HUDEP-2 (cell line): ENCODE results near the gene TMEM235.
A peak's percentile ranks its signal among the peaks of the same experiment; 100 is the strongest.
"Not testable (repeated sequence)": the region's sequence is repeated elsewhere in the genome, so short reads cannot be mapped to it uniquely, and the experiment has no call there.

Experiments used
- DNase-seq, 76 experiments: peaks; one replicate each; lab custom pipeline; 2025; ENCODE audit not compliant: unreplicated experiment in 76 of 76; lab: John Stamatoyannopoulos, UW

TMEM235 gene

DNA sequence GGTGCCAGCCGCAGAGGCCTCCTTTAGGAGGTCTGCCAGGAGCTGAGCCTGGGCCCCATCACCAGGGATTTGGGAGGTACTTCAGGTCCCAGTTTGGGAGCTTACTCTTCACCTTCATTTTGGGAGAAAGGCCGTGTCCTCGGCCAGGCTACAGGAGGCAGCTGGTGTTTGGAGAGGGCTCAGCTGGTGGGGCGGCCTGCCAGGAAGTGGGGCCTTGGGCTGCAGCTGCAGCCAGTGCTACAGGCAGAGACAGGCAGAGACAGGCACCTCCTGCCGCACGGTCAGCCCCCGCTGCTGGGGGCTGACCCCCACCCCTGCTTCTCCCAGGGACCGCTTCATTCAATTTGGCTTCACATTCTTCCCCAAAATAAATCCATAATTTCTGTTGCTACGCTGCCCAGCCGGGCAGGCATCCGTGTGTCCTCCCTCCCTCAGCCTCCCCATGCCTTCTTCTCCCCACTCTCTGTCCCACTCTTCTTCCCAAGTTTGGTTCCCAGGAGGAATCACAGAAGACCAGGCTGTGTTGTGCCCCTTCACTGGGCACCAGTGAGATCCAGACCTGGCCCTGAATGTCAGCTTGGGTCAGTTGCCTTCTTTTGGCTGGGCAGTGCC is 6.1 kb downstream of the TMEM235 start:
- no peak for DNase-seq

GRCh38 chr17:78238823-78239488 is 7.5 kb downstream of the TMEM235 start:
- no peak for DNase-seq

- DNase-seq: peak in 38 of 76 experiments; percentile 6 to 62 (median 25)
Measured at GRCh38 chr17:78239489-78239931, 8.1 kb downstream of the TMEM235 start.

DNA sequence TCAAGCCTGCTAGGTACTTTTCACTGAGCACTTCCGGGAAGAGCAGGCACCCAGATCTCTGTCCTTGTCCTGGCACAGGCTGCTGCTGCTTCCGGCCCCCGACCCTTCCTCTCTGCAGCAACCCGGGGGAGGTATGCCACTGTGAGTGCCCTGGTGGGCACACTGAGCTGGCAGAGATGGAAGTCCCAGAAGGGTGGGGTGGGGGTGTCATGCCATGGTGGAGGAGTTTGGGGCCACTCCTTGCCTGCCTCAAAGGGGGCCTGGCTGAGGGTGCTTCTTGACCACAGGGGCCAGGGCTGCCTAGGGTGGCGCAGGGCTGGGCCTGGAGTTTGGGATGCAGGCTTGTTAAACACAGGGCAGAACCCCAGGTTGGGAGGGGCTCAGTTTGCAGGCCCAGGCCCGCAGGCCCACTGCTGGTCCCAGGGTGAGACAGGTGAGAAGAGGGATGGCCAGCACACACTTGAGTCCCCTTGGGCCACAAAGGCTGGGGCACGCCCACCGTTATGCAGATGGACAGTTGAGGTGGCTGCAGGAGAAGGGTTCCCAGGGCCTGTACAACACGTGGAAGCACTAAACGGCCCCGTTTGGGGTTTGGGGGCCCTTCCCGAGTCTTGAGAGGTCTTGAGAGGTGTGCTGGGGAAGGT is 8.7 kb downstream of the TMEM235 start:
- no peak for DNase-seq

DNA sequence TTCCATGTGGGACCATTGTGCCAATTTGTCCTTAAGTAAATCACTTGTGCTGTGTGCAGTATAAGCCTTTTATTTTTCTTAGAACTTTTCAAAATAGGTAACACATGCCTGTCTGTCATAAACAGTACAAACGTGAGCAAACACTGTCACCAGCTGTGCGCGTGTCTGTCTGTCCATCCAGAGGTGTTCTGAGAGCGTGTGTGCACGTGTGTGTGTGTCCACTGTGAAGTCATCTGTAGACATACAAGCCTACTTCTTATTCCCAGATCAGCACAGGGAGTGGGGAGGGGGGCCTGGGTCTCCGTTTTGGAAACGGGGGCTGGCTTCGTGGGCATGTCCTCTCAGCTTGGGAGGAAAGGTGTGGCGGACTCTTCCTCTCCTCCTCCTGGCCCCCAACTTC is 9.4 kb downstream of the TMEM235 start:
- DNase-seq: no peak

DNA sequence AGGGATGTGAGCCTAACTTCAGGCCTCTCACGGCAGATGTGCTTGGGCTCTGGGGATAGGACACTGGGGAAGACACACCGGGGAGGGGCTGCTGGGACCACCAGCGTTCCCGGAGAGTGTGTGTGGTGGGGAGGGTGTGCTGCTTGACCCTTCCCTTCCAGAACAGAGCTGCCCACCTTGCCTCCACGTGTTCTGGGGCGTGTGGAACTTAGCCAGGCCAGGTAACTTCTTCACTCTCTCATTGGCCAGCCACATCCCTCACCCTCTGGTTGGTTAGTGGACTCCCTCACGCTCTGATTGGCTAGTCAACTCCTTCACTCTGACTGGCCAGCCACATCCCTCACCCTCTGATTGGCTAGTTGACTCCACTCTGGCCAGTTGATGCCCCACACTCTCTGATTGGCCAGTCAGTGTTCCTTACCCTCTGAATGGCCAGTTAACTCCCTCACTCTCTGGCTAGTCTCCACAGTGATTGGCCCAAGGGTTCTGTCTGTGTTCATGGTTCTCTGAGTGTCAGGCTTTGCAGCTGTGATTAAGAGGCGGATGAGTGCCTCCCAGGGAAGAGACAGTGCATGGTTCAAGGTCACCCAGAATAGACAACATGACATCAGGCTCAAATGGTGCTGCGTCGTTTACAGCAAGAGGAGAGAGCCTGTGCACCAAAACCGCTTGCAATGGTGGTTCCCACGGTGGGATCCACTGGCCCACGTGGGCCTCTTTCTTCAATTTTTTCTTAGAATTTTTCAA is 10.0 kb downstream of the TMEM235 start:
- peak in 11 of 76 experiments; percentile 3 to 50 (median 19) for DNase-seq

- no peak for DNase-seq
Measured at GRCh38 chr17:78242024-78242742, 10.8 kb downstream of the TMEM235 start.

DNA sequence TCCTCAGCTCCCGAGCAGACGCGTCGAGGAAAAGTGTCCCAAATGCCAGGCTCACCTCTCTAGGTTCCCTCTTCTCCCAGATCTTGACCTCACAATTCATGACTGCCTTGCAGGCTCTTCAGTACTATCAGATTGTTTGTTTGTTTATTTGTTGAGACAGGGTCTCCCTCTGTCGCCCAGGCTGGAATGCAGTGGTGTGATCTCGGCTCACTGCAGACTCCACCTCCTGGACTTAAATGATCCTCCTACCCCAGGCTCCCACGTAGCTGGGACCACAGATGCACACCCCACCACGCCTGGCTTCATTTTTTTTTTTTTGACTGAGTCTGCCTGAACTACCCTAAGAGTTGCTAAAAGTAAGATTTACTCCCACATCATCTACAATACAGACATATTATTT is 15.9 kb downstream of the TMEM235 start:
- no peak for DNase-seq

DNA sequence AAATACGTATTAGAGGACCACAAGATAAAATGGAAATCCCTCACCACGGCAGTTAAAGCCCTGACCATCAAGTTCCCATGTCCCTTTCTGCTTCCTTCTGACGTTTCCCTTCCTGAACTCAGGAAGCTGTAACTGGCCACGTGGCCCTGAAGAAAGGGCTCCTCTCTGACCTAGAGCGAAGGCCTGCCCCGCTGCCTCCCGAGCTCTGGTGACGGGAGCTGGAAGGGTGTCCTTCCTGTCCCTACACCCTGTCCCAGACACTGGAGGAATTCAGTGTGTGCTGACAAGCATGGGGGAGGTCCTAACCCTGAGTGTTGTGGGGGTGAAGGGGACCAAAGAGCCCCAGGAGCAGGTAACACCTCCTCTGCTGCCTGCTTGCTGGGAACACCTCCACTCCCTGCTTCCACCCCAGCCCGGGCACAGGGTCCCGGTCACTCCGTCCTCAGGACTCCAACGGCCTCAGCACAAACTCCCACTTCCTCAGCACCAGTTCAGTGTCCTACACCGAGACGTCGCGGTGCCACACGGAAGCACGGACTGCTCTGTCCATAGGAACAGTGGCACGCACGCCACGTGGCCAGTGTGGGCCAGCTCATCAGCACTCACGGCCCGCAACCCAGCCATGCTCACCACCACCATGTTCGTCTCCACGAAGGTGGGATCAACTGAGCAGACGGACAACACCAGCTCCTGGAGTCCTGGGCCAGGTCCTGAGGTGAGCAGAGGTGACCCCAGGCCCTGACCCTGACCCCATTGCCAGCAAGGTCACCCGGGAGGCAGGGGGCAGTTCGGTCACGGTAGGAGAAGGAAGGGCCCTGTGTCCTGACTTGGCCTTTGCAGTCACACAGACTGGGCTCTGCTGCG is 16.9 kb downstream of the TMEM235 start:
- no peak for DNase-seq

- no peak for DNase-seq
Measured at GRCh38 chr17:78249074-78249817, 17.8 kb downstream of the TMEM235 start.

DNA sequence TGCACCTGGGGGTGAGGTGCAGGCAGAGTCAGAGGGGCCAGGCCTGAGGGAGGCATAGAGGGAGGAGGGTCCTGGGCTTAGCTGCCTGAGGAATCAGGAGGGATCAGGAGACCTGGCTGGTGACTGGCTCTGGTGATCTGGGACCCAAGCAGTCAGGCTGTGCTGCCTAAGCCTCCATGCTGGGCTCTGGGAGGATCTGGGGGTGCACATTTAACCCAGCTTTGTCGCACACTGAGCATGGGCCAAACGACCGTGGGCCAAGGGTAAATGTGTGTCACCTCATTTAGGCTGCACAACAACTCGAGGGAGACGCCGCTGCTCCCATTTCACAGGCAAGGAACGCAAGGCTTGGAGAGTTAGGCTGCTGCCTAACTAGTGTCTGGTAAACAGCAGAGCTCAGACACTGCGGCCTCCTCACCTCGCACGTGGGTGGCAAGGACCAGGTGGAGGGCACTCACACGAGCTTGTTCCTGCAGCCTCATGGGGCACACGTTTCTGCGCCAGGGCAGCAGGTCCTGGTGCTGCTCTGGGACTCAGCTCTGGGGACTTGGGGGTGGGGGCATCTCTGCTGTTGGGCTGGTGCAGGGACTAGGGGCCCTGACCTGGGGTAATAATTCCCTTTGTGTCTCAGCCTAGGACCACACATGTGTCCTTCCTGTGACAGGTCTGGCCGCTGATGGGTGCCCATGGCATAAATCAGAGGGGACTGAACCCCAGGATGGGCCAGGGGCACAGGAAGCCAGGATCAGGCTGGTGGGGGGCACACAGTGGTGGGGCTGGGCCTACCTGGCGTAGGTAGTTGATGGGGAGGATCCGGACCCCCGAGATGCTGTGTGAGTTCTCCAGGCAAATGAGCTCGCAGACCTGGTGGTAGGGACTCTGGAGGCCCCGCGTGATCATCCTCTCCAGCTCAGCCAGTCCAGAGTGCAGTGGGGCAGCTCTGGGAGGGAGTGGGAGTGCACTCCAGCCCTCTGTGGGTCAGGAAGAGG is 18.7 kb downstream of the TMEM235 start:
- DNase-seq: no peak

- DNase-seq: peak in 71 of 76 experiments; percentile 22 to 89 (median 77)
Measured at GRCh38 chr17:78250891-78251772, 19.7 kb downstream of the TMEM235 start.

DNA sequence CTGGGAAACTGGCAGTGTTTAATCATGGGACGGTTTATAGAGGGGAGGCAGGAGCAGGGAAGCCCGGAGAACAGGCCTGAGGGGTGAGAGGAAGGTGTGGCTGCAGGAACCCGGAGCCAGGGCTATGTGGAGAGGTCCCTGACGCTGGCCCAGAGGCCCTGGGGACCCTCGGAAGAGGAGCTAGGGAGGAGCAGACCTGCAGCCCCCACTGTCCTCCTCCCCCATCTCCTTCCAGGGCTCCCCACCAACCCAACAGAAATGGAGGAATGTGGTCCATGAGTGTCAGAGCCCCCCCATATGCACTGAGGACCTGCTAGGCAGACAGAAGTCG is 20.3 kb downstream of the TMEM235 start:
- no peak for DNase-seq

- no peak for DNase-seq
Measured at GRCh38 chr17:78252111-78252634, 20.7 kb downstream of the TMEM235 start.

GRCh38 chr17:78252701-78253635 is 21.5 kb downstream of the TMEM235 start:
- DNase-seq: no peak

DNA sequence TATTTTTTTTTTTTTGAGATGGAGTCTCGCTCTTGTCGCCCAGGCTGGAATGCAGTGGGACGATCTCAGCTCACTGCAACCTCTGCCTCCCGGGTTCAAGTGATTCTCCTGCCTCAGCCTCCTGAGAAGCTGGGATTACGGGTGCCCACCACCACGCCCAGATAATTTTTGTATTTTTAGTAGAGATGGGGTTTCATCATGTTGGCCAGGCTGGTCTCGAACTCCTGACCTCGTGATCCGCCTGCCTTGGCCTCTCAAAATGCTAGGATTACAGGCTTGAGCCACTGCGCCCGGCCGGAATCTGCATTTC is 22.2 kb downstream of the TMEM235 start:
- DNase-seq: not testable (repeated sequence)
